Measurements from ENCODE around the gene BRS3.

DNA sequence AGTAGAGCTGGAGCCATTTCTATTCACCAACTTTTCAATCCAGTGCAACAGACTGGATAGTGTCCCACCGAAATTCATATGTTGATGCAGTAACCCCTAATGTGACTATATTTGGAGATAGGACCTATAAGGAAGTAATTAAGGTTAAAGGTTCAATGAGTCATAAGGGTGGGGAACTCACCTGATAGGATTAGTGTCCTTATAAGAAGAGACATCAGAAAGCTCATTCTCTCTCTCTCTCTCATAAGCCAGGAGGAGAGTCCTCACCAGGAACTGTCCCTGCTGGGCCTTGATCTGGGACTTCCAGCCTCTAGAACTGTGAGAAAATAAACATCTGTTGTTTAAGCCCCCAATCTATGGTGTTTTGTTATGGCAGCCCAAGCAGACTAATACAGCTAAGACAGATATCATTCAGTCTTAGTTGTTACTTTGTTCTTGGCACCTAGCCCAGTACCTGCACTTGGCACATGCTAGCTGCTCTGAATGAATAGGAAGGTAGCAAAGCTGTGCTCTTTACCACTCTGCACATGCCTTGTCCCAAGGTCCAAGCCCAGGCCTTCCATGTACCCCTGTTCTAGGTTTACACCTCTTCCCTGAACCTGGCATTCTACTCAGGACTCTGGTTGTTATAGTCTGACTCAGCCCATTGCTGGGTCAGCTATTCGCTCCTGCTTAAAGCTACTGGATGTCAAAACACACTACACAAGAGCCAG, 19.2 kb upstream of the BRS3 start:
- TF ChIP-seq, protein P1, sequence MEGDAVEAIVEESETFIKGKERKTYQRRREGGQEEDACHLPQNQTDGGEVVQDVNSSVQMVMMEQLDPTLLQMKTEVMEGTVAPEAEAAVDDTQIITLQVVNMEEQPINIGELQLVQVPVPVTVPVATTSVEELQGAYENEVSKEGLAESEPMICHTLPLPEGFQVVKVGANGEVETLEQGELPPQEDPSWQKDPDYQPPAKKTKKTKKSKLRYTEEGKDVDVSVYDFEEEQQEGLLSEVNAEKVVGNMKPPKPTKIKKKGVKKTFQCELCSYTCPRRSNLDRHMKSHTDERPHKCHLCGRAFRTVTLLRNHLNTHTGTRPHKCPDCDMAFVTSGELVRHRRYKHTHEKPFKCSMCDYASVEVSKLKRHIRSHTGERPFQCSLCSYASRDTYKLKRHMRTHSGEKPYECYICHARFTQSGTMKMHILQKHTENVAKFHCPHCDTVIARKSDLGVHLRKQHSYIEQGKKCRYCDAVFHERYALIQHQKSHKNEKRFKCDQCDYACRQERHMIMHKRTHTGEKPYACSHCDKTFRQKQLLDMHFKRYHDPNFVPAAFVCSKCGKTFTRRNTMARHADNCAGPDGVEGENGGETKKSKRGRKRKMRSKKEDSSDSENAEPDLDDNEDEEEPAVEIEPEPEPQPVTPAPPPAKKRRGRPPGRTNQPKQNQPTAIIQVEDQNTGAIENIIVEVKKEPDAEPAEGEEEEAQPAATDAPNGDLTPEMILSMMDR (conservative IDR thresholded peaks at IDR 0.05; ENCODE audit: low read depth, low read length), result no peak
- TF ChIP-seq EZH2phosphoT487 (IDR thresholded peaks at IDR 0.05; ENCODE audit: borderline replicate concordance, low read length) (no peak), EZH2 (IDR thresholded peaks at IDR 0.05; ENCODE audit: low read length, unreplicated experiment) (no peak)

All from PC-3 (cell line).